Heart right ventricle (tissue), 16 donors: ENCODE measurements around the gene PLEKHA5. TPM values are rescaled to one million over a fixed set of nuclear protein-coding genes. Genes with fewer than 3 reads are reported as not detected.

Source experiments
- ATAC-seq, 8 donors: fragments of 200-7000 bp; cut with Tn5 transposase; one replicate each; pipeline ENCODE4 v1.9.1; 2020; ENCODE audit warnings: mild to moderate bottlenecking in 8 of 8, moderate library complexity in 8 of 8, moderate number of reproducible peaks in 1 of 8
- DNase-seq, 2 donors: peaks; one replicate each; pipeline ENCODE4 v3.0.0-alpha.2; 2020
- H3K27ac ChIP-seq, 10 donors: fragments of 200-600 bp; sonication (generic) in 2 of 10; one replicate each; pipeline versions ENCODE4 v1.5.0 to v1.8.0; 2020 to 2022; ENCODE audit warnings: mild to moderate bottlenecking in 3 of 10
- H3K27me3 ChIP-seq, 7 donors: fragments of 200-600 bp; one replicate each; pipeline ENCODE4 v1.8.0; 2021 to 2022; ENCODE audit warnings: mild to moderate bottlenecking in 2 of 7
- H3K36me3 ChIP-seq, 9 donors: fragments of 200-600 bp; sonication (generic) in 1 of 9; one replicate each; pipeline versions ENCODE4 v1.5.0 to v1.8.0; 2020 to 2022; ENCODE audit warnings: mild to moderate bottlenecking in 2 of 9
- H3K4me1 ChIP-seq, 9 donors: fragments of 200-600 bp; sonication (generic) in 1 of 9; one replicate each; pipeline versions ENCODE4 v1.5.0 to v1.8.0; 2020 to 2022; ENCODE audit warnings: mild to moderate bottlenecking in 4 of 9
- H3K4me3 ChIP-seq, 10 donors: fragments of 200-600 bp; sonication (generic) in 2 of 10; one replicate each; pipeline versions ENCODE4 v1.5.0 to v1.8.0; 2020 to 2022; ENCODE audit warnings: mild to moderate bottlenecking in 7 of 10, moderate library complexity in 2 of 10
- H3K9me3 ChIP-seq, 11 donors: fragments of 200-600 bp in 10 of 11; sonication (generic) in 2 of 11; one replicate each; pipeline versions ENCODE4 v1.5.0 to v1.8.0; 2013 to 2022; ENCODE audit warnings: mild to moderate bottlenecking in 2 of 11, control low read depth in 1 of 11, moderate library complexity in 1 of 11
- WGBS, 2 donors: extraction: QIAGEN DNeasy Blood & Tissue Kit; methylation state at CpG; one replicate each; pipeline ENCODE4 v1.1.7; 2013; ENCODE audit warnings: inconsistent platforms in 1 of 2; 5-methylcytosine and 5-hydroxymethylcytosine counted together
- intact Hi-C, 10 donors: fragments of 100-400 bp; cut with DNase I; formaldehyde crosslinking; loops; one replicate each; pipeline versions ENCODE4 v1.11.1 to v1.14.2; 2022
- polyA plus RNA-seq, 2 donors: library from polyadenylated mRNA; stranded (reverse); fragments of 200-250 nt; gene quantifications; one replicate each; pipeline ENCODE4 v1.2.3, GENCODE V29; 2013
- total RNA-seq, 10 donors: library from RNA; stranded (reverse); fragmentation: NEBNext Ultra II Directional in 3 of 10; extraction: Animal tissue kit (Norgen Biotek cat#: 25700) in 3 of 10; gene quantifications; one replicate each; pipeline versions ENCODE4 v1.2.1 to v1.2.4, GENCODE V29; 2021 to 2023
- TF ChIP-seq, protein P1 (sequence below), 9 donors: fragments of 200-600 bp; sonication (generic) in 2 of 9; IDR thresholded peaks; one replicate each; pipeline versions ENCODE4 v1.5.0 to v1.8.0; 2021 to 2022; ENCODE audit warnings: antibody characterized with exemption in 9 of 9, mild to moderate bottlenecking in 5 of 9, moderate library complexity in 1 of 9
- donor health status: Arrhythmogenic right ventricular cardiomyopathy.
- donor health status: ischemic (EF 13 %, LVEDD 7.1; RV severe dilation, severe dysfunction).
- donor health status: healthy with polysubstance abuse.
- donor health status: DM: no; HTN: yes; CAD: no.
- donor health status: DM: no; HTN: no; CAD: no.
- donor health status: ischemic (EF 25% LVEDD 6.9; RV normal size, moderate dysfunction).
- donor health status: ischemic (EF 25% LVEDD 5.7; RV mildly dilated, moderate dysfunction).
- donor health status: healthy.
- donor health status: DM: yes; HTN: yes; CAD: no.
- donor health status: Ischemic cardiomyopathy.
- donor health status: ischemic (EF 35%, LVEDD 5.7; RV mildly dilated, moderate dysfunction).
- donor health status: nonischemic (EF 11% LVEDD 7.7; RV severe dilation, severe dysfunction).
- donor health status: DM: yes; HTN: yes; CAD: no.
- donor health status: PGD.
- donor health status: ischemic (EF 29% LVEDD 5.4; RV normal size, mild dysfunction).
- donor health status: nonischemic (EF 23%, LVEDD 6.1; RV moderate dilation, normal function).

PLEKHA5 gene
- total and polyA plus RNA-seq, 12 donors: 11.8 to 77.1 (median 61.8) TPM

DNA sequence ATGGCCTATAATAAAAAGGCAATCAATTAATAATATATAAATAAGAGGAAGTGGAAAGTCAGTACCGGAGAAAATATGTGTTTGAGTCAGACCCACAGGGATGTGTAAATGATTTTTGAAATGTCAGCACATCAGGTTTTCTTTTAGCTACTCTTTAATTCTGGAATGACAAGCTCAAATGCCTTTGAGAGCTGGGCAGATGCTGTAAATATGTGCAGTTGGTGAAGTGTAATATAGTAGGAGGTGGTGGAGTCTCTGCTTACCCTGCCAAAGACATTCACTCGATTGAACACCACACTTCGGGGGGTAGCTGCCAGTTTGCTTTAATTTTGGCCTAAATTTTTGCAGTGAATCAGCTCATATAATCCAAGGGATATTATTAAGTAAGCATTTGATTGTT lies 93.0 kb downstream of the PLEKHA5 start:
- H3K4me1 ChIP-seq: peaks cover 0 to 43% (median 28%) of the 10 kb centered on the region in 9 donors
- 45 to 63% methylated on average over 3 of the region's 3 CpGs for WGBS, 2 donors
- no peak for DNase-seq
- peak overlapping the region in 4 of 10 donors; percentile 9 to 51 (median 34) for H3K27ac ChIP-seq
- ATAC-seq: peak in 3 of 8 donors; percentile 24 to 45 (median 26)
- H3K36me3 ChIP-seq: no peaks in the 10 kb centered on the region
- peaks cover 0 to 10% (median 0%) of the 10 kb centered on the region in 11 donors for H3K9me3 ChIP-seq
- no peak overlapping the region for H3K4me3 ChIP-seq
- intact Hi-C loops: no loop called here
- TF ChIP-seq, protein P1, sequence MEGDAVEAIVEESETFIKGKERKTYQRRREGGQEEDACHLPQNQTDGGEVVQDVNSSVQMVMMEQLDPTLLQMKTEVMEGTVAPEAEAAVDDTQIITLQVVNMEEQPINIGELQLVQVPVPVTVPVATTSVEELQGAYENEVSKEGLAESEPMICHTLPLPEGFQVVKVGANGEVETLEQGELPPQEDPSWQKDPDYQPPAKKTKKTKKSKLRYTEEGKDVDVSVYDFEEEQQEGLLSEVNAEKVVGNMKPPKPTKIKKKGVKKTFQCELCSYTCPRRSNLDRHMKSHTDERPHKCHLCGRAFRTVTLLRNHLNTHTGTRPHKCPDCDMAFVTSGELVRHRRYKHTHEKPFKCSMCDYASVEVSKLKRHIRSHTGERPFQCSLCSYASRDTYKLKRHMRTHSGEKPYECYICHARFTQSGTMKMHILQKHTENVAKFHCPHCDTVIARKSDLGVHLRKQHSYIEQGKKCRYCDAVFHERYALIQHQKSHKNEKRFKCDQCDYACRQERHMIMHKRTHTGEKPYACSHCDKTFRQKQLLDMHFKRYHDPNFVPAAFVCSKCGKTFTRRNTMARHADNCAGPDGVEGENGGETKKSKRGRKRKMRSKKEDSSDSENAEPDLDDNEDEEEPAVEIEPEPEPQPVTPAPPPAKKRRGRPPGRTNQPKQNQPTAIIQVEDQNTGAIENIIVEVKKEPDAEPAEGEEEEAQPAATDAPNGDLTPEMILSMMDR (IDR thresholded peaks at IDR 0.05): no peak
- H3K27me3 ChIP-seq: no peaks in the 10 kb centered on the region

DNA sequence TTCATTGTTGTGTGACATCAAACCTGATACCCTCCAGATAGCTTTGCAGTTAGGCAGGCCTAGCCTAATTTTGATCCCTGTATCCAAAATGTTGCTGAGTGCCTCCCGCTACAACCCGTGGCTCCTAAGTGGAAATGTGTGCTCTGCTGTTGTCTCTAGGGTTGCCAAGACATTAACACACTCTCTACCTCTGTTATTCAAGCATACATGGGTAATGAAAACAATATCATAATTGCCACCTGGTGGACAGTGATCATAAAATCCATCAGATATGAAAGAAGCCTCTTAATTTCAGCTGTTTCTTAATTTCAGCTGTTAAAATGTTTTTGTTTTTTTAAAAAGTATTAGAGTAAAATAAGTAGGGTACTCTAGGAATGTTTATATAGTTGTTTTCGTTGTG lies 93.5 kb downstream of the PLEKHA5 start:
- Histone ChIP-seq H3K27me3 (no peaks in the 10 kb centered on the region), H3K4me1 (peaks cover 0 to 43% (median 32%) of the 10 kb centered on the region in 9 donors), H3K27ac (peak overlapping the region in 4 of 10 donors; percentile 32 to 54 (median 45)), H3K36me3 (no peaks in the 10 kb centered on the region), H3K4me3 (no peak overlapping the region), H3K9me3 (peaks cover 0 to 10% (median 0%) of the 10 kb centered on the region in 11 donors)
- intact Hi-C loops: no loop called here
- 51% methylated on average over 3 of the region's 3 CpGs for WGBS, 2 donors
- ATAC-seq (peak; percentile 61 to 95 (median 84)), DNase-seq (no peak)
- TF ChIP-seq, protein P1 (IDR thresholded peaks at IDR 0.05): peak in 6 of 9 donors; percentile 11 to 41 (median 21)

DNA sequence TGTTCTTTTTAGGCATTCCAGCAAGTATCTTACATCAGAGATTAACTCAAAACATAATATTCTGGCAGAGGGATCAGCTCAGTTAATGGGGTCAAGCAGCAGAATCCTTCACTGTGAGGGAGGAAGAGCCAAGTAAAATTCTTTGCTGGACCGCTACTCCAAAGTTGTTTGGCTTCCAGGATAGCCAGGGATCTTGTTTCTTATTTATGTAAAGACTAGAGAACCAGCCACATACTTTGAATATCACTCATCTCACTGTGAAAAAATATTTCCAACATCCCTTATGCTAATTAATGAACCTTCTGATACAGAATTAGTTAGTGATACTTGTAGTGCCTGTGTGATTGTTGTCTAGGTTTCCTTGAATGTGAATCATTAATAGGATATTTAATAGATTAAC lies 94.2 kb downstream of the PLEKHA5 start:
- WGBS, 2 donors: 32 to 50% methylated on average over 1 of the region's 1 CpG
- Histone ChIP-seq H3K27me3 (no peaks in the 10 kb centered on the region), H3K9me3 (peaks cover 0 to 10% (median 0%) of the 10 kb centered on the region in 11 donors), H3K36me3 (no peaks in the 10 kb centered on the region), H3K4me1 (peaks cover 0 to 48% (median 38%) of the 10 kb centered on the region in 9 donors), H3K4me3 (no peak overlapping the region), H3K27ac (peak overlapping the region in 5 of 10 donors; percentile 31 to 54 (median 39))
- no peak for DNase-seq
- intact Hi-C loops: no loop called here
- TF ChIP-seq, protein P1 (IDR thresholded peaks at IDR 0.05): no peak
- ATAC-seq: peak in 5 of 8 donors; percentile 38 to 54 (median 46)

DNA sequence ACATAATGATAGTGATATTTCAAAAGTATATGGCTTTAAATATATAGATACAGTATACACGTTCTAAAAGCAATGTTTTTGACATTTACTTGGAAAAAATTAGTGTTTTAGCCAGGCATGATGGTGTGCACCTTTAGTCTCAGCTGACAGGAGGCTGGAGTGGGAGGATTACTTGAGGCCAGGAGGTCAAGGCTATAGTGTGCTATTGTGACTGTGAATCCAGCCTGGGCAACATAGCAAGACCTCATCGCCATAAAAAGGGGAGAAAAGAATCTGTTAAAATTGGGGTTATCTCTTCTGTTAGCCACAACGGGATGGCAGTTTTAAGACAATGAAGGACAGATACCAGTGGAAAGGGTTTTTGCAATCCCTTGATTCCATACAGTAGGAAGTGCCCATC lies 95.2 kb downstream of the PLEKHA5 start:
- no peak for DNase-seq
- H3K4me1 ChIP-seq: peaks cover 0 to 50% (median 38%) of the 10 kb centered on the region in 9 donors
- no peak overlapping the region for H3K4me3 ChIP-seq
- H3K9me3 ChIP-seq: peaks cover 0 to 11% (median 0%) of the 10 kb centered on the region in 11 donors
- no peaks in the 10 kb centered on the region for H3K27me3 ChIP-seq
- H3K36me3 ChIP-seq: no peaks in the 10 kb centered on the region
- ATAC-seq: no peak
- TF ChIP-seq, protein P1 (IDR thresholded peaks at IDR 0.05): no peak
- WGBS, 2 donors: 88 to 93% methylated on average over 3 of the region's 3 CpGs
- intact Hi-C loops: no loop called here
- H3K27ac ChIP-seq: no peak overlapping the region
